ENCODE results near the gene ZNF319.

DNA sequence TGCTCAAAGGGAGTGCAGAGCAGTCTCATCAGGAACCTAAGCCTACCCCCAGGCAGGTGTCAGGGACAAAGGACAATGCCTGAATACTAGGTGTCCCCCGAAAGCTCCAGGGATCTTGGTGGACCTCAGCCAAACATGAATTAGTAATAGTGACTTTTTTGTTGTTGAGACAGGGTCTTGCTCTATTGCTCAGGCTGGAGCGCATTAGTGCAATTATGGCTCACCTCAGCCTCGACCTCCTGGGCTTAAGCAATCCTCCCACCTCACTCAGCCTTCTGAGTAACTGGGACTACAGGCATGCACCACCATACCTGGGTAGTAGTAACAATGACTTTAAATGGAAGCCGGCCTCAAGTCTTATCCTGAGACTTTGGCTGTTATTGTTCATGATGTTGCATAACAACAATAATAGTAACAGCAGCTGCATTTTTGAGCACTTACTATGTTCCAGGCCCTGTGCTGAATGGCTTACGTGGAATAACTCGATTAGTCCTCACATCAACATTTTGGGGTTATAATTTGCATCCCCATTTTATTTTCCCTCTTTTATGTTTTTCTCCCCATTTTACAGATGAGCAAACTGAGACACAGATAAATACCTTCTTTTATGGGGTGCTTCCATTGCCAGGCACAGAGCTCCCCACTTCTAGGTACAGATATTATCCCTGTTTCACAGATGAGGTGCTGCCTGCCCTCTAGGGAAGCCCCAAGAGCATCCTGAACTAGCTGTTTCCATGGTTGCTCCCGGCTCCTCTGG lies 49.1 kb downstream of the ZNF319 start:
- TF ChIP-seq, protein P1, sequence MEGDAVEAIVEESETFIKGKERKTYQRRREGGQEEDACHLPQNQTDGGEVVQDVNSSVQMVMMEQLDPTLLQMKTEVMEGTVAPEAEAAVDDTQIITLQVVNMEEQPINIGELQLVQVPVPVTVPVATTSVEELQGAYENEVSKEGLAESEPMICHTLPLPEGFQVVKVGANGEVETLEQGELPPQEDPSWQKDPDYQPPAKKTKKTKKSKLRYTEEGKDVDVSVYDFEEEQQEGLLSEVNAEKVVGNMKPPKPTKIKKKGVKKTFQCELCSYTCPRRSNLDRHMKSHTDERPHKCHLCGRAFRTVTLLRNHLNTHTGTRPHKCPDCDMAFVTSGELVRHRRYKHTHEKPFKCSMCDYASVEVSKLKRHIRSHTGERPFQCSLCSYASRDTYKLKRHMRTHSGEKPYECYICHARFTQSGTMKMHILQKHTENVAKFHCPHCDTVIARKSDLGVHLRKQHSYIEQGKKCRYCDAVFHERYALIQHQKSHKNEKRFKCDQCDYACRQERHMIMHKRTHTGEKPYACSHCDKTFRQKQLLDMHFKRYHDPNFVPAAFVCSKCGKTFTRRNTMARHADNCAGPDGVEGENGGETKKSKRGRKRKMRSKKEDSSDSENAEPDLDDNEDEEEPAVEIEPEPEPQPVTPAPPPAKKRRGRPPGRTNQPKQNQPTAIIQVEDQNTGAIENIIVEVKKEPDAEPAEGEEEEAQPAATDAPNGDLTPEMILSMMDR (conservative IDR thresholded peaks at IDR 0.05; ENCODE audit: low read depth in 2 of 2), result no peak
- TF ChIP-seq POLR2AphosphoS5 (IDR thresholded peaks at IDR 0.05; ENCODE audit: low read depth), result no peak
- no peak for TF ChIP-seq EZH2 (IDR thresholded peaks at IDR 0.05; ENCODE audit: low read depth, unreplicated experiment)
- TF ChIP-seq STAT1 (IDR thresholded peaks at IDR 0.05; ENCODE audit: unreplicated experiment), result no peak
- TF ChIP-seq EZH2phosphoT487 (IDR thresholded peaks at IDR 0.05; ENCODE audit: unreplicated experiment), result no peak
- no peak for TF ChIP-seq NANOG (IDR thresholded peaks at IDR 0.05; ENCODE audit: borderline replicate concordance)
- TF ChIP-seq, protein P2, sequence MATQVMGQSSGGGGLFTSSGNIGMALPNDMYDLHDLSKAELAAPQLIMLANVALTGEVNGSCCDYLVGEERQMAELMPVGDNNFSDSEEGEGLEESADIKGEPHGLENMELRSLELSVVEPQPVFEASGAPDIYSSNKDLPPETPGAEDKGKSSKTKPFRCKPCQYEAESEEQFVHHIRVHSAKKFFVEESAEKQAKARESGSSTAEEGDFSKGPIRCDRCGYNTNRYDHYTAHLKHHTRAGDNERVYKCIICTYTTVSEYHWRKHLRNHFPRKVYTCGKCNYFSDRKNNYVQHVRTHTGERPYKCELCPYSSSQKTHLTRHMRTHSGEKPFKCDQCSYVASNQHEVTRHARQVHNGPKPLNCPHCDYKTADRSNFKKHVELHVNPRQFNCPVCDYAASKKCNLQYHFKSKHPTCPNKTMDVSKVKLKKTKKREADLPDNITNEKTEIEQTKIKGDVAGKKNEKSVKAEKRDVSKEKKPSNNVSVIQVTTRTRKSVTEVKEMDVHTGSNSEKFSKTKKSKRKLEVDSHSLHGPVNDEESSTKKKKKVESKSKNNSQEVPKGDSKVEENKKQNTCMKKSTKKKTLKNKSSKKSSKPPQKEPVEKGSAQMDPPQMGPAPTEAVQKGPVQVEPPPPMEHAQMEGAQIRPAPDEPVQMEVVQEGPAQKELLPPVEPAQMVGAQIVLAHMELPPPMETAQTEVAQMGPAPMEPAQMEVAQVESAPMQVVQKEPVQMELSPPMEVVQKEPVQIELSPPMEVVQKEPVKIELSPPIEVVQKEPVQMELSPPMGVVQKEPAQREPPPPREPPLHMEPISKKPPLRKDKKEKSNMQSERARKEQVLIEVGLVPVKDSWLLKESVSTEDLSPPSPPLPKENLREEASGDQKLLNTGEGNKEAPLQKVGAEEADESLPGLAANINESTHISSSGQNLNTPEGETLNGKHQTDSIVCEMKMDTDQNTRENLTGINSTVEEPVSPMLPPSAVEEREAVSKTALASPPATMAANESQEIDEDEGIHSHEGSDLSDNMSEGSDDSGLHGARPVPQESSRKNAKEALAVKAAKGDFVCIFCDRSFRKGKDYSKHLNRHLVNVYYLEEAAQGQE (IDR thresholded peaks at IDR 0.05; ENCODE audit: unreplicated experiment), result no peak
- no peak for TF ChIP-seq ZNF114 (CRISPR knock-in tag; IDR thresholded peaks at IDR 0.05)
- TF ChIP-seq, protein P3, sequence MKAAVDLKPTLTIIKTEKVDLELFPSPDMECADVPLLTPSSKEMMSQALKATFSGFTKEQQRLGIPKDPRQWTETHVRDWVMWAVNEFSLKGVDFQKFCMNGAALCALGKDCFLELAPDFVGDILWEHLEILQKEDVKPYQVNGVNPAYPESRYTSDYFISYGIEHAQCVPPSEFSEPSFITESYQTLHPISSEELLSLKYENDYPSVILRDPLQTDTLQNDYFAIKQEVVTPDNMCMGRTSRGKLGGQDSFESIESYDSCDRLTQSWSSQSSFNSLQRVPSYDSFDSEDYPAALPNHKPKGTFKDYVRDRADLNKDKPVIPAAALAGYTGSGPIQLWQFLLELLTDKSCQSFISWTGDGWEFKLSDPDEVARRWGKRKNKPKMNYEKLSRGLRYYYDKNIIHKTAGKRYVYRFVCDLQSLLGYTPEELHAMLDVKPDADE (IDR thresholded peaks at IDR 0.05), result no peak
- TF ChIP-seq CREB1 (CRISPR knock-in tag; IDR thresholded peaks at IDR 0.05; ENCODE audit: low read depth), result no peak
- TF ChIP-seq ZNF331 (CRISPR knock-in tag; IDR thresholded peaks at IDR 0.05; ENCODE audit: low read depth), result no peak
